ENCODE data around the gene PPM1M. TPM values are rescaled to one million over a fixed set of nuclear protein-coding genes. Genes with fewer than 3 reads are reported as not detected.

PPM1M gene
- total RNA-seq, 1 experiment from 2014 or later = 7.1 TPM

- TF ChIP-seq CTCF (IDR thresholded peaks at IDR 0.05; ENCODE audit: unreplicated experiment) = no peak
- no TSS peak for BruUV-seq (replicated peaks)
- Mint-ChIP-seq H3K4me3 (ENCODE audit: low read depth, unreplicated experiment) (peak overlapping the region; percentile 87), H3K27ac (ENCODE audit: unreplicated experiment) (peak overlapping the region; percentile 86), H3K27me3 (ENCODE audit: unreplicated experiment) (no peaks in the 10 kb centered on the region), H3K36me3 (ENCODE audit: insufficient read depth, unreplicated experiment) (peaks cover 52% of the 10 kb centered on the region), H3K4me1 (ENCODE audit: low read depth, unreplicated experiment) (peaks cover 22% of the 10 kb centered on the region), H3K9me3 (ENCODE audit: low read depth, unreplicated experiment) (no peaks in the 10 kb centered on the region)
- DNase-seq = peak; percentile 41
- CTCF ChIA-PET = interaction anchor here (0.6 to 2.0 kb wide), 7 partner anchors 11 to 296 kb away, joined by 3 to 15 read pairs (median 4); partner anchors contain the start of genes RRP9 and WDR82
- intact Hi-C loops (cut with micrococcal nuclease; ENCODE audit: unreplicated experiment) = loop anchor here (5.0 kb wide), 1 partner anchor 40 kb away; the partner anchor contains the start of gene WDR82
These were observed 8.4 kb upstream of the PPM1M start for GRCh38 chr3:52237006-52237656.

- Mint-ChIP-seq H3K27ac (ENCODE audit: unreplicated experiment) (peak overlapping the region; percentile 86), H3K27me3 (ENCODE audit: unreplicated experiment) (no peaks in the 10 kb centered on the region), H3K9me3 (ENCODE audit: low read depth, unreplicated experiment) (no peaks in the 10 kb centered on the region), H3K36me3 (ENCODE audit: insufficient read depth, unreplicated experiment) (peaks cover 51% of the 10 kb centered on the region), H3K4me1 (ENCODE audit: low read depth, unreplicated experiment) (peaks cover 22% of the 10 kb centered on the region), H3K4me3 (ENCODE audit: low read depth, unreplicated experiment) (peak overlapping the region; percentile 87)
- no TSS peak for BruUV-seq (replicated peaks)
- DNase-seq = peak; percentile 75
- intact Hi-C loops (cut with micrococcal nuclease; ENCODE audit: unreplicated experiment) = loop anchor here (5.0 kb wide), 1 partner anchor 40 kb away; the partner anchor contains the start of gene WDR82
- CTCF ChIA-PET = interaction anchor here (0.6 to 2.0 kb wide), 8 partner anchors 10 to 296 kb away, joined by 3 to 15 read pairs (median 4); partner anchors contain the start of genes RRP9 and WDR82
- no peak for TF ChIP-seq CTCF (IDR thresholded peaks at IDR 0.05; ENCODE audit: unreplicated experiment)
These were observed 7.8 kb upstream of the PPM1M start for GRCh38 chr3:52237657-52238172.

GRCh38 chr3:52238193-52238760 is 7.3 kb upstream of the PPM1M start:
- Mint-ChIP-seq H3K4me3 (ENCODE audit: low read depth, unreplicated experiment) (peak overlapping the region; percentile 87), H3K9me3 (ENCODE audit: low read depth, unreplicated experiment) (no peaks in the 10 kb centered on the region), H3K4me1 (ENCODE audit: low read depth, unreplicated experiment) (peaks cover 22% of the 10 kb centered on the region), H3K27me3 (ENCODE audit: unreplicated experiment) (no peaks in the 10 kb centered on the region), H3K36me3 (ENCODE audit: insufficient read depth, unreplicated experiment) (peaks cover 51% of the 10 kb centered on the region), H3K27ac (ENCODE audit: unreplicated experiment) (no peak overlapping the region)
- TF ChIP-seq CTCF (IDR thresholded peaks at IDR 0.05; ENCODE audit: unreplicated experiment) = no peak
- TSS peak; percentile 75 for BruUV-seq (replicated peaks)
- CTCF ChIA-PET = interaction anchor here (1.1 to 2.0 kb wide), 3 partner anchors 10 to 101 kb away, joined by 3 to 9 read pairs (median 7); no protein-coding TSS in a partner anchor
- intact Hi-C loops (cut with micrococcal nuclease; ENCODE audit: unreplicated experiment) = loop anchor here (5.0 kb wide), 1 partner anchor 39 kb away; the partner anchor contains the start of gene WDR82
- no peak for DNase-seq

GRCh38 chr3:52238761-52239701 is 6.5 kb upstream of the PPM1M start, which contains the start of gene TWF2:
TWF2 (minus strand) TSS chr3:52239158; CDS start chr3:52239016, 142 bp downstream.
- CTCF ChIA-PET = interaction anchor here (0.7 to 2.0 kb wide), 5 partner anchors 15 to 100 kb away, joined by 3 to 9 read pairs (median 3); no protein-coding TSS in a partner anchor
- peak within 1 kb of the TSS; percentile 87 for H3K4me3 Mint-ChIP-seq (ENCODE audit: low read depth, unreplicated experiment)
- TSS peak; percentile 84 for BruUV-seq (replicated peaks)
- DNase-seq = peak; percentile 86
- no peaks in the 10 kb centered on the region for H3K27me3 Mint-ChIP-seq (ENCODE audit: unreplicated experiment)
- peak within 1 kb of the TSS; percentile 89 for H3K27ac Mint-ChIP-seq (ENCODE audit: unreplicated experiment)
- H3K36me3 Mint-ChIP-seq (ENCODE audit: insufficient read depth, unreplicated experiment) = peaks cover 51% of the 10 kb centered on the region
- peaks cover 22% of the 10 kb centered on the region for H3K4me1 Mint-ChIP-seq (ENCODE audit: low read depth, unreplicated experiment)
- no peaks in the 10 kb centered on the region for H3K9me3 Mint-ChIP-seq (ENCODE audit: low read depth, unreplicated experiment)
- TF ChIP-seq CTCF (IDR thresholded peaks at IDR 0.05; ENCODE audit: unreplicated experiment) = no peak
- intact Hi-C loops (cut with micrococcal nuclease; ENCODE audit: unreplicated experiment) = loop anchor here (5.0 kb wide), 1 partner anchor 38 kb away; the partner anchor contains the start of gene WDR82
